Measurements from ENCODE around the gene RAB40B.

- TF ChIP-seq POLR2AphosphoS5 (IDR thresholded peaks at IDR 0.05; ENCODE audit: low read depth, low read length) (no peak), REST (IDR thresholded peaks at IDR 0.05; ENCODE audit: insufficient read depth in 1 of 2, low read depth in 2 of 2, low read length in 2 of 2) (no peak), TAF1 (IDR thresholded peaks at IDR 0.05; ENCODE audit: borderline replicate concordance, insufficient read depth, low read length) (no peak), FOXP2 (optimal IDR thresholded peaks at IDR 0.05; ENCODE audit: borderline replicate concordance, extremely low read depth, extremely low read length, insufficient read depth) (no peak), SIN3A (IDR thresholded peaks at IDR 0.05; ENCODE audit: borderline replicate concordance, insufficient read depth, low read length) (no peak)
Measured at GRCh38 chr17:82702231-82702927, 3.9 kb upstream of the RAB40B start.
